HepG2 (cell line): Measurements from ENCODE around the gene ARHGAP15. TPM values are rescaled to one million over a fixed set of nuclear protein-coding genes. Genes with fewer than 3 reads are reported as not detected.

Experiments
- ATAC-seq: fragments of 200-7000 bp; cut with Tn5 transposase; 3 replicates; pipeline ENCODE4 v1.9.1; 2020; ENCODE audit warnings: mild to moderate bottlenecking, moderate library complexity
- BruUV-seq: library from RNA; stranded (reverse); fragments of 400-500 nt; replicated peaks from 2 replicates; lab custom pipeline; 2021; lab: Mats Ljungman, UMichigan
- CTCF ChIA-PET: fragments of 300-600 bp; formaldehyde crosslinking; extraction: SDS; loops from one replicate; lab custom pipeline; 2021; ENCODE audit warnings: low total read pairs, inconsistent platforms, low intra/inter-chr PET ratio; lab: Yijun Ruan, JAX
- POLR2A ChIA-PET: fragments of 350-600 bp; sonication (Branson Sonifier 250); formaldehyde crosslinking; loops from one replicate; lab custom pipeline; 2020; ENCODE audit warnings: antibody characterized with exemption, inconsistent platforms; lab: Yijun Ruan, JAX
- DNase-seq: peaks from one replicate; pipeline ENCODE4 v3.0.0-alpha.2; 2015; ENCODE audit warnings: low spot score
- FAIRE-seq: peaks from 3 replicates; lab custom pipeline; 2011; peaks lifted over from hg19 to GRCh38; lab: Jason Lieb, UNC
- H2AFZ ChIP-seq: one replicate; pipeline ENCODE4 v1.6.1; 2011; ENCODE audit warnings: low read length, inconsistent platforms
- H3K27ac ChIP-seq: fragments of 300-600 bp; 3 replicates; pipeline ENCODE4 v1.8.0; 2011; ENCODE audit warnings: mixed run types, mild to moderate bottlenecking, mixed read lengths, low read length, inconsistent platforms; ENCODE audit not compliant: insufficient read depth; ENCODE audit errors: extremely low read length
- H3K27me3 ChIP-seq, 2 experiments: fragments of 200-600 bp in 1 of 2; 2 replicates in 1 of 2; 3 replicates in 1 of 2; pipeline versions ENCODE4 v1.6.0 to v1.8.0; 2011; ENCODE audit warnings: low read length in 2 of 2, mild to moderate bottlenecking in 2 of 2, moderate library complexity in 2 of 2, inconsistent platforms in 1 of 2; ENCODE audit not compliant: insufficient read depth in 2 of 2, control insufficient read depth in 1 of 2
- H3K36me3 ChIP-seq, 2 experiments: fragments of 200-600 bp in 1 of 2; replicated peaks in 1 of 2; 2 replicates in 1 of 2; 3 replicates in 1 of 2; pipeline versions ENCODE4 v1.5.1 to v1.8.0; 2011; ENCODE audit warnings: low read length in 2 of 2, inconsistent platforms in 1 of 2; ENCODE audit not compliant: insufficient read depth in 2 of 2, control insufficient read depth in 1 of 2
- H3K4me1 ChIP-seq: 2 replicates; pipeline ENCODE4 v1.5.1; 2012; ENCODE audit warnings: low read length, inconsistent platforms; ENCODE audit not compliant: insufficient read depth
- H3K4me2 ChIP-seq: 2 replicates; pipeline ENCODE4 v1.6.0; 2011; ENCODE audit warnings: low read depth, low read length, inconsistent platforms
- H3K4me3 ChIP-seq, 3 experiments: fragments of 200-600 bp in 1 of 3; sonication (generic), shearing (Covaris generic) in 1 of 3; replicated peaks in 1 of 3; 2 replicates each; pipeline ENCODE4 v1.5.1; 2011 to 2016; ENCODE audit warnings: low read length in 3 of 3, inconsistent platforms in 2 of 3, low read depth in 2 of 3, mild to moderate bottlenecking in 2 of 3, control low read depth in 1 of 3, mixed read lengths in 1 of 3; ENCODE audit not compliant: insufficient read depth in 1 of 3
- H3K79me2 ChIP-seq: one replicate; pipeline ENCODE4 v1.6.1; 2011; ENCODE audit warnings: low read length, inconsistent platforms; ENCODE audit not compliant: insufficient read depth
- H3K9ac ChIP-seq: 2 replicates; pipeline ENCODE4 v1.6.0; 2011; ENCODE audit warnings: mild to moderate bottlenecking, low read depth, low read length, inconsistent platforms; ENCODE audit not compliant: insufficient read depth
- H3K9me3 ChIP-seq: 2 replicates; pipeline ENCODE4 v1.5.1; 2012; ENCODE audit warnings: mild to moderate bottlenecking, low read length
- H4K20me1 ChIP-seq: 2 replicates; pipeline ENCODE4 v1.6.0; 2011; ENCODE audit warnings: inconsistent platforms, mild to moderate bottlenecking, low read length, moderate library complexity; ENCODE audit not compliant: insufficient read depth
- CEBPB ChIP-seq: IDR thresholded peaks from 2 replicates; pipeline ENCODE4 v1.6.1; 2011; ENCODE audit warnings: low read depth, low read length, improper control_type of control experiment, borderline replicate concordance
- ISL2 ChIP-seq: sonication (generic); formaldehyde crosslinking; IDR thresholded peaks from 2 replicates; pipeline ENCODE4 v1.5.0; 2020; ENCODE audit warnings: missing genetic modification reagents
- NFKBIZ ChIP-seq: IDR thresholded peaks from 2 replicates; pipeline ENCODE4 v1.6.1; 2018; ENCODE audit warnings: missing genetic modification reagents, missing compliant biosample characterization
- NR2C2 ChIP-seq: sonication (generic); formaldehyde crosslinking; IDR thresholded peaks from 2 replicates; pipeline ENCODE4 v1.4.0; 2020; ENCODE audit warnings: missing genetic modification reagents, mild to moderate bottlenecking, moderate library complexity, borderline replicate concordance
- PHF8 ChIP-seq: sonication (generic); formaldehyde crosslinking; IDR thresholded peaks from 2 replicates; pipeline ENCODE4 v1.5.0; 2020; ENCODE audit warnings: missing genetic modification reagents
- U2AF2 ChIP-seq: fragments of 200-400 bp; formaldehyde crosslinking; IDR thresholded peaks from 2 replicates; pipeline ENCODE4 v1.6.1; 2017; ENCODE audit warnings: low read depth, mild to moderate bottlenecking, low read length
- ZNF12 ChIP-seq: sonication (generic); formaldehyde crosslinking; IDR thresholded peaks from 2 replicates; pipeline ENCODE4 v1.5.0; 2020; ENCODE audit warnings: missing genetic modification reagents
- ZNF138 ChIP-seq: sonication (generic); formaldehyde crosslinking; IDR thresholded peaks from 2 replicates; pipeline ENCODE4 v1.5.0; 2020; ENCODE audit warnings: mild to moderate bottlenecking, low read depth, missing genetic modification reagents
- ZNF614 ChIP-seq: IDR thresholded peaks from 2 replicates; pipeline ENCODE4 v1.6.1; 2018; ENCODE audit warnings: missing biosample characterization, missing genetic modification reagents, inconsistent platforms, borderline replicate concordance
- ZNF703 ChIP-seq: sonication (generic); formaldehyde crosslinking; IDR thresholded peaks from 2 replicates; pipeline ENCODE4 v1.5.1; 2020; ENCODE audit warnings: missing genetic modification reagents, mild to moderate bottlenecking, moderate library complexity, borderline replicate concordance
- ZNF766 ChIP-seq: sonication (generic); formaldehyde crosslinking; IDR thresholded peaks from 2 replicates; pipeline ENCODE4 v1.5.0; 2020; ENCODE audit warnings: missing genetic modification reagents, borderline replicate concordance
- ZNF839 ChIP-seq: sonication (generic); formaldehyde crosslinking; IDR thresholded peaks from 2 replicates; pipeline ENCODE4 v1.4.0; 2020; ENCODE audit warnings: missing genetic modification reagents, mild to moderate bottlenecking, borderline replicate concordance
- WGBS: methylation state at CpG from one replicate; pipeline ENCODE4 v1.1.6; 2017; ENCODE audit warnings: low lambda C conversion rate; 5-methylcytosine and 5-hydroxymethylcytosine counted together
- in situ Hi-C: cut with HindIII; loops from 2 replicates; pipeline ENCODE4 v1.10.0; 2017; ENCODE audit warnings: low pct_unique_long_range_greater_than_20kb; ENCODE audit not compliant: extremely low pct_ligation_motif_present
- intact Hi-C: fragments of 100-400 bp; cut with micrococcal nuclease; formaldehyde crosslinking; loops from one replicate; pipeline ENCODE4 v1.10.0; 2022; ENCODE audit not compliant: unreplicated experiment
- polyA plus RNA-seq, 8 experiments: library from polyadenylated mRNA; depleted of rRNA in 3 of 8; stranded (reverse) in 7 of 8; unstranded in 1 of 8; fragments of >200 nt; fragmentation: Illumina TruSeq in 4 of 8; extraction: Trizol in 4 of 8; gene quantifications; 2 replicates each; pipeline versions ENCODE4 v1.2.1 to v1.2.3, GENCODE V29; 2011 to 2016; ENCODE audit warnings: low read depth in 4 of 8, missing spikeins in 1 of 8, mixed read lengths in 1 of 8; ENCODE audit not compliant: insufficient read depth in 1 of 8
- total RNA-seq, 5 experiments: library from RNA; depleted of rRNA; stranded (reverse); fragments of >200 nt; fragmentation: Illumina TruSeq; extraction: Trizol; gene quantifications; 2 replicates each; pipeline ENCODE4 v1.2.3, GENCODE V29; 2016; ENCODE audit warnings: low read depth in 1 of 5
- TF ChIP-seq, protein P1 (sequence below), 2 experiments: sonication (generic) in 1 of 2; formaldehyde crosslinking in 1 of 2; IDR thresholded peaks; 2 replicates each; pipeline versions ENCODE4 v1.6.1 to v1.9.0; 2014 to 2022; ENCODE audit warnings: antibody characterized with exemption in 1 of 2, borderline replicate concordance in 1 of 2, inconsistent platforms in 1 of 2, low read depth in 1 of 2, missing genetic modification reagents in 1 of 2
- TF ChIP-seq, protein P2 (sequence below): sonication (generic); formaldehyde crosslinking; IDR thresholded peaks from 2 replicates; pipeline ENCODE4 v1.5.0; 2020; ENCODE audit warnings: mild to moderate bottlenecking, missing genetic modification reagents, borderline replicate concordance
- TF ChIP-seq, protein P3 (sequence below): sonication (generic); formaldehyde crosslinking; IDR thresholded peaks from 2 replicates; pipeline ENCODE4 v1.4.0; 2020; ENCODE audit warnings: mild to moderate bottlenecking, missing genetic modification reagents

The ARHGAP15 gene
- total and polyA plus RNA-seq, 2 of the 13 experiments (the other 11 are each of a cell fraction or from before 2014, with no cell fraction given) = 0.04 TPM; not detected in 1

DNA sequence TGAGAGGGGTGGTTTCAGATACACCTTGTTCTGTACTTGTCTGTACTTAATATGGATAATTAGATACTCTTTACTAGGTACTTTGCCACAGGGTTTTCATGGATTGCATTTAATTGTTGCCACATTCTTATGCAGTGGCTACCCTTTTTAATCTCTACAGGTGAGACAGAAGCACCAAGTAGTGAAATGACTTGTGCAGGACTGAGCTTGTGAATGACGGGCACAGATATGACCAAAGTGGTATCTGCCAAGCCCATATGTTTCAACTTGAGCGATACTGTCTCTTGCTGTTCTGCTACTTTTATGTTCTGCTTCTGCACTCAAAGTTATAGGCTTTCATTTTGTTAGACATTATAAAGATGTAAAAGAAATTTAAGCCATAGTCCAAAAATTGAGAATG lies 288.2 kb downstream of the ARHGAP15 start:
- Histone ChIP-seq H3K79me2 (no peaks in the 10 kb centered on the region), H3K4me1 (no peaks in the 10 kb centered on the region), H3K27me3 (no peaks in the 10 kb centered on the region), H3K9me3 (no peaks in the 10 kb centered on the region), H3K4me3 (no peak overlapping the region), H3K27ac (no peak overlapping the region), H3K36me3 (no peaks in the 10 kb centered on the region), H2AFZ (no peak overlapping the region), H3K9ac (no peak overlapping the region), H3K4me2 (no peak overlapping the region), H4K20me1 (no peaks in the 10 kb centered on the region)
- in situ Hi-C loops (no loop called here), intact Hi-C loops (no loop called here)
- ChIA-PET CTCF (no interaction called here), POLR2A (no interaction called here)
- FAIRE-seq (no peak), DNase-seq (no peak), ATAC-seq (no peak)
- BruUV-seq = no TSS peak
- WGBS = 0% methylated on average over 2 of the region's 2 CpGs
- TF ChIP-seq ISL2 (CRISPR knock-in tag) (no peak), ZNF766 (no peak), CEBPB (no peak), NFKBIZ (CRISPR knock-in tag) (no peak), PHF8 (CRISPR knock-in tag) (no peak), ZNF12 (CRISPR knock-in tag) (no peak), NR2C2 (CRISPR knock-in tag) (no peak), U2AF2 (no peak), ZNF614 (CRISPR knock-in tag) (no peak), ZNF703 (CRISPR knock-in tag) (no peak), ZNF839 (no peak), ZNF138 (CRISPR knock-in tag) (no peak)
- TF ChIP-seq, protein P1, sequence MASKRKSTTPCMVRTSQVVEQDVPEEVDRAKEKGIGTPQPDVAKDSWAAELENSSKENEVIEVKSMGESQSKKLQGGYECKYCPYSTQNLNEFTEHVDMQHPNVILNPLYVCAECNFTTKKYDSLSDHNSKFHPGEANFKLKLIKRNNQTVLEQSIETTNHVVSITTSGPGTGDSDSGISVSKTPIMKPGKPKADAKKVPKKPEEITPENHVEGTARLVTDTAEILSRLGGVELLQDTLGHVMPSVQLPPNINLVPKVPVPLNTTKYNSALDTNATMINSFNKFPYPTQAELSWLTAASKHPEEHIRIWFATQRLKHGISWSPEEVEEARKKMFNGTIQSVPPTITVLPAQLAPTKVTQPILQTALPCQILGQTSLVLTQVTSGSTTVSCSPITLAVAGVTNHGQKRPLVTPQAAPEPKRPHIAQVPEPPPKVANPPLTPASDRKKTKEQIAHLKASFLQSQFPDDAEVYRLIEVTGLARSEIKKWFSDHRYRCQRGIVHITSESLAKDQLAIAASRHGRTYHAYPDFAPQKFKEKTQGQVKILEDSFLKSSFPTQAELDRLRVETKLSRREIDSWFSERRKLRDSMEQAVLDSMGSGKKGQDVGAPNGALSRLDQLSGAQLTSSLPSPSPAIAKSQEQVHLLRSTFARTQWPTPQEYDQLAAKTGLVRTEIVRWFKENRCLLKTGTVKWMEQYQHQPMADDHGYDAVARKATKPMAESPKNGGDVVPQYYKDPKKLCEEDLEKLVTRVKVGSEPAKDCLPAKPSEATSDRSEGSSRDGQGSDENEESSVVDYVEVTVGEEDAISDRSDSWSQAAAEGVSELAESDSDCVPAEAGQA (IDR thresholded peaks at IDR 0.05; ENCODE audit: low read depth) = no peak
- TF ChIP-seq, protein P1 (CRISPR knock-in tag; IDR thresholded peaks at IDR 0.05; ENCODE audit: borderline replicate concordance) = no peak
- TF ChIP-seq, protein P2, sequence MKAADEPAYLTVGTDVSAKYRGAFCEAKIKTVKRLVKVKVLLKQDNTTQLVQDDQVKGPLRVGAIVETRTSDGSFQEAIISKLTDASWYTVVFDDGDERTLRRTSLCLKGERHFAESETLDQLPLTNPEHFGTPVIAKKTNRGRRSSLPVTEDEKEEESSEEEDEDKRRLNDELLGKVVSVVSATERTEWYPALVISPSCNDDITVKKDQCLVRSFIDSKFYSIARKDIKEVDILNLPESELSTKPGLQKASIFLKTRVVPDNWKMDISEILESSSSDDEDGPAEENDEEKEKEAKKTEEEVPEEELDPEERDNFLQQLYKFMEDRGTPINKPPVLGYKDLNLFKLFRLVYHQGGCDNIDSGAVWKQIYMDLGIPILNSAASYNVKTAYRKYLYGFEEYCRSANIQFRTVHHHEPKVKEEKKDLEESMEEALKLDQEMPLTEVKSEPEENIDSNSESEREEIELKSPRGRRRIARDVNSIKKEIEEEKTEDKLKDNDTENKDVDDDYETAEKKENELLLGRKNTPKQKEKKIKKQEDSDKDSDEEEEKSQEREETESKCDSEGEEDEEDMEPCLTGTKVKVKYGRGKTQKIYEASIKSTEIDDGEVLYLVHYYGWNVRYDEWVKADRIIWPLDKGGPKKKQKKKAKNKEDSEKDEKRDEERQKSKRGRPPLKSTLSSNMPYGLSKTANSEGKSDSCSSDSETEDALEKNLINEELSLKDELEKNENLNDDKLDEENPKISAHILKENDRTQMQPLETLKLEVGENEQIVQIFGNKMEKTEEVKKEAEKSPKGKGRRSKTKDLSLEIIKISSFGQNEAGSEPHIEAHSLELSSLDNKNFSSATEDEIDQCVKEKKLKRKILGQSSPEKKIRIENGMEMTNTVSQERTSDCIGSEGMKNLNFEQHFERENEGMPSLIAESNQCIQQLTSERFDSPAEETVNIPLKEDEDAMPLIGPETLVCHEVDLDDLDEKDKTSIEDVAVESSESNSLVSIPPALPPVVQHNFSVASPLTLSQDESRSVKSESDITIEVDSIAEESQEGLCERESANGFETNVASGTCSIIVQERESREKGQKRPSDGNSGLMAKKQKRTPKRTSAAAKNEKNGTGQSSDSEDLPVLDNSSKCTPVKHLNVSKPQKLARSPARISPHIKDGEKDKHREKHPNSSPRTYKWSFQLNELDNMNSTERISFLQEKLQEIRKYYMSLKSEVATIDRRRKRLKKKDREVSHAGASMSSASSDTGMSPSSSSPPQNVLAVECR = no peak
- TF ChIP-seq, protein P3, sequence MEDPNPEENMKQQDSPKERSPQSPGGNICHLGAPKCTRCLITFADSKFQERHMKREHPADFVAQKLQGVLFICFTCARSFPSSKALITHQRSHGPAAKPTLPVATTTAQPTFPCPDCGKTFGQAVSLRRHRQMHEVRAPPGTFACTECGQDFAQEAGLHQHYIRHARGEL = no peak
